Measurements from ENCODE around the gene TNRC6A. TPM values are rescaled to one million over a fixed set of nuclear protein-coding genes. Genes with fewer than 3 reads are reported as not detected.

TNRC6A gene
- total RNA-seq, 1 donor from 2014 or later = 17.5 TPM

DNA sequence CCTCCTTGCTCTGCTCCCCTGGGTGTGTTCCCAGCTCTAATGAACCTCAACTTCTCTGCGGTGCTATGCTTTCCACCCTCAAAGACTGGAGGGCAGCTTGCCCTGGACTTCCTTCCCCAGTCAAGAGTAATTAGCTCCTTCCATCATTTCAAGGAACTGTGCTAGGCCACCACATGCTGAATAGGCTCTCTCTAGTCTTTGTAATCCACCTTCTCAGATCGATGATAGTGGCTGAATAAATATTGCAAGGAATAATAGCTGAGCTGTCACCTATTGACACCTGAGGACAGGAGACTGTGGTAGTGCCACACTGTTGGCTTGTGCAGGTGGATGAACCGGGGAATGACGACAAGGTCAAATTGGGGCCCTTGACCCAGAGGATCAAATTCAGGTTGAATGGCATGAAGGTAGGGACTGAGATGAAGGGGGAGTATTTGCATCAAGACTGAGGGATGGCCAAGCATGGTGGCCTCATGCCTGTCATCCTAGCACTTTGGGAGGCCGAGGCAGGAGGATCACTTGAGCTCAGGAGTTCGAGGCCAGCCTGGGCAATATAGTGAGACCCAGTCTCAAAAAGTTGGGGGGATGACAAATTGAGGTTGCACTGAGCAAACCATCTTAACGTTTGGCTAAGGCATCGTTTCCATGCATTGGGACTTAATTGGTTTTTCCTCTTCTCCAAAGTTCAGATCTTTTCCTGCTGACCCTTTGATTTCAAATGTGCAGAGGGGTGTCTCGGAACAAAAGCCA is 97.5 kb downstream of the TNRC6A start:
- Histone ChIP-seq H3K4me3 (ENCODE audit: low read depth, low read length) (no peak overlapping the region), H3K27me3 (ENCODE audit: control insufficient read depth, insufficient read depth, low read length) (no peaks in the 10 kb centered on the region), H3K36me3 (ENCODE audit: control insufficient read depth, insufficient read depth, low read length) (no peaks in the 10 kb centered on the region)
- no peak for DNase-seq (ENCODE audit: low read depth)
- TF ChIP-seq CTCF (IDR thresholded peaks at IDR 0.05; ENCODE audit: insufficient read depth, low read length, poor library complexity, severe bottlenecking) = no peak

DNA sequence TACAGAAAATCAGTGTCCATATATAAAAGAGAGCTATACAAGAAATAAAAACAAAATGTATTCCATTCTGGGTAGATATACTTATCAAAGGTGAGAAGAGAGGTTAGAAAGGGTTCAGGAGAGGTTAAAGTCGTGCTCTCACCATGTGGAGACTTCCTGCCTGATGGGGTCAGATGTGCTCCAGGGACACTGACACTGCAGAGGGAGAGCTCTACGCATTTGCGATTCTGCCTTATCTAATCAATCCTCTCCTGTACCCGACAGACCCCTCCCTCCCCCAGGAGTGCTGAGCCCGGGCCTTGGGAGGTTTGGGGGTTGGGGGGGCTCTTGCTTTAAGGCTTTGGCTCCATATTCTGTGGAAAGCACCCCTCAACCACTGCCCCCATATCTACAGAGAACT is 99.7 kb downstream of the TNRC6A start:
- no peaks in the 10 kb centered on the region for H3K27me3 ChIP-seq (ENCODE audit: control insufficient read depth, insufficient read depth, low read length)
- no peak for TF ChIP-seq CTCF (IDR thresholded peaks at IDR 0.05; ENCODE audit: insufficient read depth, low read length, poor library complexity, severe bottlenecking)
- no peak for DNase-seq (ENCODE audit: low read depth)
- no peaks in the 10 kb centered on the region for H3K36me3 ChIP-seq (ENCODE audit: control insufficient read depth, insufficient read depth, low read length)
- no peak overlapping the region for H3K4me3 ChIP-seq (ENCODE audit: low read depth, low read length)

GRCh38 chr16:24833352-24833751 is 103.9 kb downstream of the TNRC6A start:
- H3K4me3 ChIP-seq (ENCODE audit: low read depth, low read length) = no peak overlapping the region
- H3K27me3 ChIP-seq (ENCODE audit: control insufficient read depth, insufficient read depth, low read length) = no peaks in the 10 kb centered on the region
- no peaks in the 10 kb centered on the region for H3K36me3 ChIP-seq (ENCODE audit: control insufficient read depth, insufficient read depth, low read length)
- TF ChIP-seq CTCF (IDR thresholded peaks at IDR 0.05; ENCODE audit: insufficient read depth, low read length, poor library complexity, severe bottlenecking) = no peak
- DNase-seq (ENCODE audit: low read depth) = no peak

DNA sequence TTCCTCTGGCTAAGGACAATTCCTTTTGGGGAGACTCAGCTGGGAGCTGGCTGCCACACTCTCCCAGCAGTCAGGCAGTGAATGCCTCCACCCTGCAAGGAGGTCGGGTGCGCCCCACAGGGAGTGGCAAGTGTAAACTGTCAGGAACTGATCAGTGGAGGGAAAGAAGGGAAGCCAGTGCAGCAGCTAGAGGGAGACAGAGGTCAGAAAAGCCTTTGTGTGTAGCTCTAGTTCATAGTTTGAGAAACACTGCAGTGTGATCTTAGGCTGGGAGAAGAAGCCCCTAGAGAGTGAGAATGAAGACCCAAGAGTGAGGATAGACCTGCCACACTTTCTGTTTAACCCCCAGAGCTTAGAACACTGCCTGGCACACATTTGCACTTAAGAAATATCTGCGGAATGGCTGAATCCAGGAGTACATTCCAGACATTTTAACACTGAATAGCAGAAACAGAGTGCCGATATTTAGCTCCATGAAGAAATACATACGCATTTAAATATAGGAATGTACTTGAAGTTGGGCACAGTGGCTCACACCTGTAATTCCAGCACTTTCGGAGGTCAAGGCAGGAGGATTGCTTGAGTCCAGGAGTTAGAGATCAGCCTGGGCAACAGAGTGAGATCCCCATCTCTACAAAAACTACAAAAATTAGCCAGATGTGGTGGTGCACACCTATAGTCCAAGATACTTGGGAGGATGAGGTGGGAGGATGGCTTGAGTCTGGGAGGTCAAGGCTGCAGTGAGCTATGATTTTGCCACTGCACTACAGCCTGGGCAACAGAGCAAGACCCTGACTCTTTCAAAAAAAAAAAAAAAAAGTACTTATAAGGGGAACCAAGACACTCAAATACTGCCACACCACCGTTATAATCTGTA is 105.2 kb downstream of the TNRC6A start:
- Histone ChIP-seq H3K36me3 (ENCODE audit: control insufficient read depth, insufficient read depth, low read length) (no peaks in the 10 kb centered on the region), H3K27me3 (ENCODE audit: control insufficient read depth, insufficient read depth, low read length) (no peaks in the 10 kb centered on the region), H3K4me3 (ENCODE audit: low read depth, low read length) (no peak overlapping the region)
- no peak for DNase-seq (ENCODE audit: low read depth)
- peak; percentile 63 for TF ChIP-seq CTCF (IDR thresholded peaks at IDR 0.05; ENCODE audit: insufficient read depth, low read length, poor library complexity, severe bottlenecking)

DNA sequence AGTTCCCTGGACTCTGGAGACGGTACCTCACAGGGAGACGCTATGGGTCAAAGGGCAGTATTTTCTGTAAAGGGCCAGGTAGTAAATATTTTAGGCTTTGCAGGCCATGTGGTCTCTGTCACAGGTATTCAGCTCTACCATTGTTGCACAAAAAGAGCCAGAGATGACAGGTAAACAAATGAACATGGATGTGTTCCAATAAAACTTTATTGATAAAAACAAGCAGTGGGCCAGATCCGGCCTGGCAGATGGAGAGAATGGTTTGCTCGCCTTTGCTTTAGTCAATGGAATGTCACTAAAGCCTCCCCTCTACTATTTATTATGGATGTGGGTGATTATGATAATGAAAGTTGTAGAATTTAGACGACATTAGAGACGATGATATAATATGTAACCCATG is 107.4 kb downstream of the TNRC6A start:
- no peak for DNase-seq (ENCODE audit: low read depth)

More for the DNA sequence above, 107.4 kb downstream of the TNRC6A start:
- Histone ChIP-seq H3K4me3 (ENCODE audit: low read depth, low read length) (no peak overlapping the region), H3K27me3 (ENCODE audit: control insufficient read depth, insufficient read depth, low read length) (no peaks in the 10 kb centered on the region), H3K36me3 (ENCODE audit: control insufficient read depth, insufficient read depth, low read length) (no peaks in the 10 kb centered on the region)
- TF ChIP-seq CTCF (IDR thresholded peaks at IDR 0.05; ENCODE audit: insufficient read depth, low read length, poor library complexity, severe bottlenecking) = no peak
